Natural killer cell treated with Interleukin-12 subunit alpha and Interleukin-12 subunit beta and Interleukin-15 and Interleukin-18, amount 100 ng/mL, for 72 hours (primary cell): ENCODE measurements around the gene YPEL3. TPM values are rescaled to one million over a fixed set of nuclear protein-coding genes. Genes with fewer than 3 reads are reported as not detected.

ENCODE experiments used
- ATAC-seq, 2 donors: fragments of 150-1000 bp; cut with Tn5 transposase in 1 of 2; sonication (Bioruptor Pico), chemical (Tn5 transposase) in 1 of 2; 2 replicates each; pipeline ENCODE4 v1.10.0; 2021
- DNase-seq: peaks from one replicate; pipeline ENCODE4 v3.0.0; 2022; ENCODE audit warnings: low spot score
- H3K27ac Mint-ChIP-seq, 2 donors: 1 replicate in 1 of 2; 2 replicates in 1 of 2; pipeline ENCODE4 v1.8.0; 2022; ENCODE audit warnings: mixed read lengths in 2 of 2, mild to moderate bottlenecking in 1 of 2, moderate library complexity in 1 of 2
- H3K27me3 Mint-ChIP-seq, 2 donors: 1 replicate in 1 of 2; 2 replicates in 1 of 2; pipeline ENCODE4 v1.8.0; 2022; ENCODE audit warnings: mixed read lengths in 2 of 2
- H3K36me3 Mint-ChIP-seq: one replicate; pipeline ENCODE4 v1.8.0; 2022; ENCODE audit warnings: mixed read lengths
- H3K4me1 Mint-ChIP-seq, 2 donors: 1 replicate in 1 of 2; 2 replicates in 1 of 2; pipeline ENCODE4 v1.8.0; 2022; ENCODE audit warnings: low read depth in 2 of 2, mixed read lengths in 2 of 2, mild to moderate bottlenecking in 1 of 2
- H3K4me3 Mint-ChIP-seq: one replicate; pipeline ENCODE4 v1.8.0; 2022; ENCODE audit warnings: mixed read lengths
- H3K9me3 Mint-ChIP-seq: 2 replicates; pipeline ENCODE4 v1.8.0; 2022; ENCODE audit warnings: mixed read lengths
- total RNA-seq, 2 donors: library from RNA; stranded (reverse); gene quantifications; one replicate each; pipeline ENCODE4 v1.2.3, GENCODE V29; 2022

Gene YPEL3
- total RNA-seq, 2 donors from 2014 or later, result 21.1 to 25.8 TPM

DNA sequence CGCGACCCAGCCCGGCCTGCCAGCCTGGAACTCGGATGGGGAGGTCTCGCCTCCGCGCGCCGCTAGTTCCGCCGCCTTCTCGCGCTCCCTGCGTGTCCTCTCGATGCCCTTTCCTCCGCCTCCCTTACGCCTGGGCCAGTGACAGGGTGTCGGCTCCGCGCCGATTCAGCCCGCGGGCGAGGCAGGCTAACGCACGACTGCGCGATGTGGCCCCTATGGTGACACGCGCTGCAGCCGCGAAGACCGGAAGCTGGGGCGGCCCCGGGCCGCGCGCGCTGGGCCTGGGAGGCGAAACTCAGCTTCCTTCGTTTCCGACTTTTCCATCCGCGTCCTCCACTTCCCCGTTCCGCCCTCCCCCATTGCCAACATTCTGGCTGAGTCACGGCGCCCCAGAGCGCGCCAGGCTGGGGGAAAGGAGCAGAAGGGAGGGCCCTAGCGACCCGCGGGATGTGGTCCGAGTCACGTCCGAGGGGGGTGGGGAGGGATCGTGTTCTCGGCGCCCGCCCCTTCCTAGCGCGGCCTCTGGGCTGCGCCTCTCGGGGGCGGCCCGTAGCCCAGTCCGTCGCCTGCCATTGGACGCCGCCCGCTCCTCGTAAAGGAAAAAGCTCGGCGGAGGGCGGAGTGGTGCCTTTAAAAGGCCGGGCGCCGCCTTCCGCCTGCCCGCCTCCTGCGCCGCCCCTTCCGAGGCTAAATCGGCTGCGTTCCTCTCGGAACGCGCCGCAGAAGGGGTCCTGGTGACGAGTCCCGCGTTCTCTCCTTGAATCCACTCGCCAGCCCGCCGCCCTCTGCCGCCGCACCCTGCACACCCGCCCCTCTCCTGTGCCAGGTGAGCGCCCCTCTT, 30.7 kb downstream of the YPEL3 start, which contains the start of gene ALDOA:
TSS of gene ALDOA (plus strand) at position 659 of the 841 bp plus-strand sequence. CDS start 1,138 bp downstream, outside the sequence.
- H3K4me1 Mint-ChIP-seq, result peaks cover 25 to 35% of the 10 kb centered on the region in 2 donors
- peak within 1 kb of the TSS; percentile 98 for H3K27ac Mint-ChIP-seq
- DNase-seq (peak; percentile 99), ATAC-seq (peak; percentile 93 to 94)
- H3K36me3 Mint-ChIP-seq, result peaks cover 10% of the 10 kb centered on the region
- peak within 1 kb of the TSS; percentile 97 for H3K4me3 Mint-ChIP-seq
- H3K9me3 Mint-ChIP-seq, result no peaks in the 10 kb centered on the region
- no peaks in the 10 kb centered on the region for H3K27me3 Mint-ChIP-seq

DNA sequence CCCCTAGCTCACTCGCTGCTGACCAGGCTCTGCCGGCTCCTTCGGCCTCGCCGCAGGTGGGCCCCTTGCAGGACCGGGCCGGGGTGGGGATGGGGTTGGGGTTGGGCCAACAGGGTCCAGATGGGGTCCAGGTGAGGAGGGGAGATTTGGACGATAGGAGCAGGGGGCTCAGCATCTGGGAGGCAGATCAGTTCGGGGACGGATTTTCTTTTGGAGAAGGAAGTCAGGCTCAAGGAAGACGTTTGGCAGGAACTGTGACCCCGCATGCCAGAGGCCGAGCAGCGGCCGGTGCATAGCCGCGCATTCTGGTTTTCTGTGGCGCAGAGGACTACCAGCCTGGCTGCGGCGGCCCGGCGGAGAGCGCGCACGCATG, 31.3 kb downstream of the YPEL3 start:
- no peak for DNase-seq
- ATAC-seq, result no peak
- Mint-ChIP-seq H3K27me3 (no peaks in the 10 kb centered on the region), H3K9me3 (no peaks in the 10 kb centered on the region), H3K4me1 (peaks cover 25 to 31% of the 10 kb centered on the region in 2 donors), H3K27ac (peak overlapping the region; percentile 98), H3K36me3 (peaks cover 10% of the 10 kb centered on the region), H3K4me3 (peak overlapping the region; percentile 97)

DNA sequence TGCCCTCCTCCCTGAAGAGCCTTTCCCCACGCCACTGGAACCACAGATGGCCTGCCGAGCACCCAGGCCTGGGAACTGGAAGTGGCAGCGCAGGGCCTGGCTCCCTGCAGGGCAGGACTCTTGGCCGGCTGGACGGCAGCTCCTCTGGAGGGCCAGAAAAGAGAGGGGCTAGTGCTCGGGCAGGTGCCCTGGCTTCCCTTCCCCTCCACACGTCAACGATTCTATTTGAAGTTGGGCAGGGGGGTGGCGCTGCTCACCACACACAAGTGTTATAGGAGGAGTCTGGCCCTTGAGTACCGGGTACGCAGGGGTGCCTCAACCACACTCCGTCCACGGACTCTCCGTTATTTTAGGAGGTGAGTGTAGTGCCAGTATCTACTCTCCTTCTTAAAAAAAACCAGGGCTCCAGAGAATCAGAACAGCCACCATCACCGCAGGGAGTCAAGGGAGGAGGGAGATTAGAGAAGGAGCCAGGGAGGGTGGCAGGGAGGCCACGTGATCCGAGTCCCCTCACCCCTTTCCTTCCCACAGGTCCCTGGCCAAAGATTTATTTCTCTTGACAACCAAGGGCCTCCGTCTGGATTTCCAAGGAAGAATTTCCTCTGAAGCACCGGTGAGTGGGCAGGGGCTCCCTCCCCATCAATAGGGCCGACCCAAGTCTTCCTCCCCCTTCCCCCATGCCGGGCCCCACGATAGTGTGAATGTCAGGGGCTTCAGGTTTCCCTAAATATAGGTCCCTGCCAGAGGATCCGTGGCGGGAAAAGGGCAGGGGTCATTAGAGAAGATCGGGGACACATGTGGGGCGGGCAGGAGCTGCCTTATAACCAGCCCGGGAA, 31.9 kb downstream of the YPEL3 start:
- ATAC-seq, result peak in 1 of 2 donors; percentile 43
- Mint-ChIP-seq H3K4me1 (peaks cover 25 to 26% of the 10 kb centered on the region in 2 donors), H3K27me3 (no peaks in the 10 kb centered on the region), H3K36me3 (peaks cover 10% of the 10 kb centered on the region), H3K9me3 (no peaks in the 10 kb centered on the region), H3K4me3 (peak overlapping the region; percentile 97), H3K27ac (peak overlapping the region; percentile 98)
- DNase-seq, result peak; percentile 74

DNA sequence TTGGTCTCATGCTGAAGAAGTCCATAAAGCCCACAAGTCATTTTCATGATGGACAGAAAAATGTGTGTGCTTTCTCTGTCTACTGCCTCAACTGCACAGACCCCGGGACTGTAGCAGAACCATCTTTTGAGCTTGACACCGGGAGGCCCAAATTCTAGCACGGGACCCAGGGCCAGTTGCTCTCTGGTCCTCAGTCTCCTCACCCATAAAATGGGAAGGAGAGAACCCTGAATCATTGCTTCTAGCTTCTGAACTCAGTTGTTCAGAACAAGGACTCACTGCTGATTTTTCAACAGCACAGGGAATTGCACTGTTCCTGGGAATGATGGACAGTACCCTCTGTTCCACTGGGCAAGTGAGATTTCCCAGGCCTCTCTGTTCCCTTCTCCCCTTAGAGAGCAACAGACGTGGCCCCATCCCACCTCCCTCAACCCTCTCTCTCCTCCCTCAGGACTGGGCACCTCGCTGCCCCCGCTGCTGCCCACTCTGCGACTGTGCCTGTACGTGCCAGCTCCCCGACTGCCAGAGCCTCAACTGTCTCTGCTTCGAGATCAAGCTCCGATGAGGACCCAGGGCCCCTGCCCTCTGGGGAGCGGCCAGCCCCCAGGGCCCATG, 32.6 kb downstream of the YPEL3 start:
- Mint-ChIP-seq H3K36me3 (peaks cover 10% of the 10 kb centered on the region), H3K27me3 (no peaks in the 10 kb centered on the region), H3K9me3 (no peaks in the 10 kb centered on the region), H3K4me1 (peaks cover 25% of the 10 kb centered on the region in 2 donors), H3K4me3 (peak overlapping the region; percentile 97), H3K27ac (peak overlapping the region; percentile 98)
- DNase-seq, result no peak
- ATAC-seq, result no peak

DNA sequence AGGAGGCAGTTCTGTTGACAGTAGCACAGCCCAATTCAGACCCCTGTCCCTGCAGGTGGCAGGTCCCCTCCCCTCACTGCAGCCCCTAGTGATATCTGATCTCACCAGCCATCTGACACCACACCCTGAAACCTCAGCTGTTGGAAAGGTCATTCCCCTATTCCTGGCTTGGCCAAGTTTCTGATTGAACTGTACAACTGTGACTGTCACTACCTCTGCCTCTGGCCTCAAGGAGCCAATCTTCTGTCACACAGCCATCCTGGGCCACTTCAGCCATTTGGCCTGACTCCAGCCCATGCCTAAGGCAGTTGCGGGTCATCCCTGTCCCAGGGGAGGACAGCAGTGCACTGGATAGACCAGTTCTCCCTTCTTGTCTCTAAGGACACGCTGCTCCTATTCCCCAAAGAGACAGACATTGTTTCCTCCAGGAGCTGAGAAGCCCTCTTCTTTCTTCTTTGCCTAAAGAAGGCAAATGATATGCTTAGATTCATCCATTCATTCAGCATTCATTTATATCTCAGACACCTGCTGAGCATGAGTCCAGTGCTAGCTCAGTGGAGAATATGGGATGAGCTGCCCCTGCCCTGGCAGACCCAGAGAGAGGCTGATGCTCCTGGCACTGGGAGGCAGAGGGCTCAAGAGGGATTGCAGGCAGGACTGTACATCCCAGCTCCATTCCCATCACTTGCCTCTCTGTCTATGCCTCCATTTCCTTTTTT, 35.0 kb downstream of the YPEL3 start:
- Mint-ChIP-seq H3K4me3 (no peak overlapping the region), H3K36me3 (no peaks in the 10 kb centered on the region), H3K27ac (no peak overlapping the region), H3K27me3 (no peaks in the 10 kb centered on the region), H3K4me1 (peaks cover 10% of the 10 kb centered on the region in 2 donors), H3K9me3 (no peaks in the 10 kb centered on the region)
- no peak for ATAC-seq
- no peak for DNase-seq

DNA sequence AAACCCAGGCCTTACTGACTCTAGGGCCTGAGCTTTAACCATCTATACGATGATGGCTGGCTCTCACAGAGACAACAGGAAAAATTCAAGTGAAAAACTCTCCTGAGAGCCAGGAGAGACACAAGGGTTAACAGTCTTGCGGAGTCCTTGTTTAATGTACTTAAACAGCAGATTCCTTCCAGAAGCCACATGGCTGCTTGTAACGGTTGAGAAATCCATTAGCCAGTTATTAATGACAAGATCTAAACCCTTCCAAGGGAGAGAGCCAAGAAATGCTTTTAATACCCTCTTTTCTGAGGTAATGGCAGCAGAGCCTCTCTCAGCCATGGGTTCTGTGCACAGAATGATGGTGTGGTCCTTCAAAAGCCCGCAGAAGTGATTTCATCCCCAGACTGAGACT, 35.7 kb downstream of the YPEL3 start:
- Mint-ChIP-seq H3K36me3 (no peaks in the 10 kb centered on the region), H3K27ac (no peak overlapping the region), H3K4me3 (no peak overlapping the region), H3K4me1 (peaks cover 10% of the 10 kb centered on the region in 2 donors), H3K27me3 (no peaks in the 10 kb centered on the region), H3K9me3 (no peaks in the 10 kb centered on the region)
- ATAC-seq (no peak), DNase-seq (no peak)

DNA sequence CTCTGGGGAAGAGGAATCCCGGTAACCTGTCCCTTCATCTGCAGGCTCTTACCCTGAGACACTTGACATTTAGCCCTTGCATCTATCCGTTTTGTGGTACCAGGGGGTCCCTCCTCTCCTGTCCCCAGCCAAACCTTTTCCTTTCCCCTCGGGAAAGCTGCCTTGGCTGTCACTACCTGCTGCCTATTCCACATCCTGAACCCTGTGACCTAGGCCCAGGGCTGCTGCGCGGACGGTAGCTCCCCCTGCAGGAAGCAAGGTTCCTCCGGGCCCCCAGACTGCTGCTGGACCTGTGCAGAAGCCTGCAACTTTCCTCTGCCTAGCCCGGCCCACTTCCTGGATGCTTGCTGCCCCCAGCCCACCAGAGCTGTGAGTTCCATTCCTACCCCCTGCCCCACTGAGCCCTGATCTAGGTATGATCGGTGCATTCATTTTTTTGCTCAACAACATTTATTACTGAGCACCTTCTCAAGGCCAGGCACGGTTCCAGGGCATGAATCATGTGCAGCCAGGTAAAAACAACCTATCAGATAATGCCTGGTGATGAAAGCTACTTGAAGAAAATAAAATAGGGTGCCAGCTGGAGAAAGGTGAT, 41.0 kb downstream of the YPEL3 start:
- Mint-ChIP-seq H3K4me3 (peak overlapping the region; percentile 32), H3K4me1 (peaks cover 13 to 25% of the 10 kb centered on the region in 2 donors), H3K36me3 (no peaks in the 10 kb centered on the region), H3K27me3 (no peaks in the 10 kb centered on the region), H3K9me3 (no peaks in the 10 kb centered on the region), H3K27ac (peak overlapping the region in 1 of 2 donors; percentile 74)
- DNase-seq (no peak), ATAC-seq (peak; percentile 55 to 65)

DNA sequence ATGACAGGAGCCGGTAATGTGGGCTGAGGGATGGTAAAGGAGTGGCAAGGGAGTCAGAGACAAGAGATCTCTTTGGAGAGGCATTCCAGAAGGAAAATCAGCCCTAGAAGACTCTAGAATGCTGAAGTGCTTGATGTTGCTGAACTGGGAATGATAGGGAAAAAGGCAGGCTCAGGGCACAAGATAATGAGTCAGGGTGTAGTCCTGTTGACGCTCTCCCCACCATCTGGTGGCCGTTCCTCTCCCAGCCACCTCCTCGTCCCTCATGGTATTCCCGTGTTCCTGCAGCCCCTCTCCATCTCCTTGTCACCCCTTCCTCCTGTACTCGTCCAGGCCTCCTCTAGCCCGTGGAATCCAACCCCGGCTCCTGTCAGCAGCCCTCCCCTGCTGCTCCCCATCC, 41.6 kb downstream of the YPEL3 start:
- DNase-seq (no peak), ATAC-seq (no peak)
- H3K27ac Mint-ChIP-seq, result no peak overlapping the region
- no peaks in the 10 kb centered on the region for H3K9me3 Mint-ChIP-seq
- H3K4me3 Mint-ChIP-seq, result peak overlapping the region; percentile 32
- H3K27me3 Mint-ChIP-seq, result no peaks in the 10 kb centered on the region
- peaks cover 13 to 25% of the 10 kb centered on the region in 2 donors for H3K4me1 Mint-ChIP-seq
- H3K36me3 Mint-ChIP-seq, result no peaks in the 10 kb centered on the region

DNA sequence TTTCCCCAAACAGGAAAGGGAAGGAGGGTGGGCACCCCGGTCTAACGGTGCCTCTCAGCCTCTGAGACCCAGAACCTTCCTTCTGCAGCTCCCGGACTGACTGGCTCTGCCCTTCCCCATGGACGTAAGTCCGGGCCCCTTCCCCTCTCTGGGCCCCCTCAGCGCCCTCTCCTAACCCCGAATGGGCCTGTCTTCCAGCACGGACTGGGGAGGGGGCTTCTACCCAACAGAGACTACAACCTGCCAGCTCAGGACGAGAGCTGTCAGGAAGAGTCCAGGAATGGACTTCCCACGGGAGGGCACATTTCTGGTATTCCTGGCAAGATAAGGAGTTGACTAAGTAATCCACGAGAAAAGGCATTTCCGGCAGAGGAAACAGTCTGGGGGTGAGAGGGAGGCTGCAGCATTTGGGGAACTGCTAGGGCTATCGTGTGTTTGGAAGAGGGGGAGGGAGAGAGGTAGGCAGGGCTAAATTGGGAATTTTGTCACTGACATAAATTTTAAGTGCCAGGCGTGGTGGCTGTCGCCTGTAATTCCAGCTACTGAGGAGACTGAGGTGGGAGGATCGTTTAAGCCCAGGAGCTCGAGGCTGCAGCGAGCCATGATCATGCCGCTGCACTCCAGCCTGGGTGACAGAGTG, 42.5 kb downstream of the YPEL3 start:
- Mint-ChIP-seq H3K4me3 (peak overlapping the region; percentile 85), H3K27me3 (no peaks in the 10 kb centered on the region), H3K9me3 (no peaks in the 10 kb centered on the region), H3K27ac (peak overlapping the region; percentile 46 to 71), H3K36me3 (no peaks in the 10 kb centered on the region), H3K4me1 (peaks cover 13 to 25% of the 10 kb centered on the region in 2 donors)
- peak in 1 of 2 donors; percentile 3 for ATAC-seq
- no peak for DNase-seq

DNA sequence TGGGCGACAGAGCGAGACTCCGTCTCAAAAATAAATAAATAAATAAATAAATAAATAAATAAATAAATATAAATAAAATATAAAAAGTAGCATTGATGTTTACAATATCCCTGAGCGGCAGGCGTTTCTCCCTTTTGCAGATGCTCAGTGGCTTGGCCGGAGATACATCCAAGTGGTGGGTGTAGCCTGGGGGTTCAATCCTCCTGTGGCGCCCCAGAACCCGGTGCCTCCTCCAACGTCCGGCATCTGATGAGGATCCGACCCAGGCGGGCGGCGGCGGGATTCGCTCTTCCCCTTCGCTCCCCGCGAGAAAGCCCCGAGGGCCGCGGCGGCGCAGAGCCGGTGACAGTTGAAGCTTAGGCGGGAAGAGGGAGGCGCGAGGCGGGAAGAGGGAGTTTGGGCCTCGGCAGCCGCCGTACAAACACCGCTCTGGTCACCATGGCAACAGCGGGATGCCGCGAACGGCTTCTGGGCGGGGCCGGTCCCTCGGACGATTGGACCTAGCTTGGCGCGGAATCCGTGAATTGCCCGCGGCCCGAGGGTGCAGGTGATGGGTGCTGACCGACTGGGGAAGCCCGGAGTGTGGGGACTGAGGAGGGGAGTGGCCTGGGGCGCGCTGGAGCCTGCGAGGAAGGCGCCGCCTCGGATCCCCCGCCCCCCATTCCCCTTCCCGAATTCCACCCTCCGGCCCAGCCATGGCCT, 43.2 kb downstream of the YPEL3 start:
- no peaks in the 10 kb centered on the region for H3K36me3 Mint-ChIP-seq
- no peaks in the 10 kb centered on the region for H3K27me3 Mint-ChIP-seq
- H3K4me1 Mint-ChIP-seq, result peaks cover 13 to 25% of the 10 kb centered on the region in 2 donors
- peak; percentile 90 to 95 for ATAC-seq
- H3K27ac Mint-ChIP-seq, result peak overlapping the region; percentile 71 to 74
- peak; percentile 97 for DNase-seq
- H3K9me3 Mint-ChIP-seq, result no peaks in the 10 kb centered on the region
- peak overlapping the region; percentile 85 for H3K4me3 Mint-ChIP-seq

DNA sequence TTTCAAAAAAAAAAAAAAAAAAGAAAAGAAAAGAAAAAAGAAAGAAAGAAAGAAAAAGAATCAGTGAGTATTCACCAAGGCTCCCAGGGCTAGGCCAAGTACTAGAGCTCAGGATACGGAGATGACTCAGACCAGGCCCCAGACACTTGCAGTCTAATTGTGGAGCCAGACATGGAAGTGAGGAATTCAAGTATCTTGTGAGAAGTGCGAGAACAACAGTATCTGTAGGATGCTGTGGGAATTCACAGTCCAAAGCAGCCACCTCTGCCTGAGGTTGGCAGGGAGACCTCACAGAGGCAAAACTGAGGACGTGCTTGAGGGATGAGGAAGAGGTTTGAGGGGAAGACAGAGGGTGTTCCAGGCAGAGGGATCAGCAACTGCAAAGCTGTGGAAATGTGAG, 44.5 kb downstream of the YPEL3 start:
- Mint-ChIP-seq H3K9me3 (no peaks in the 10 kb centered on the region), H3K4me1 (peaks cover 13 to 25% of the 10 kb centered on the region in 2 donors), H3K27ac (peak overlapping the region; percentile 10 to 73), H3K27me3 (no peaks in the 10 kb centered on the region), H3K36me3 (no peaks in the 10 kb centered on the region), H3K4me3 (peak overlapping the region; percentile 88)
- no peak for ATAC-seq
- no peak for DNase-seq

DNA sequence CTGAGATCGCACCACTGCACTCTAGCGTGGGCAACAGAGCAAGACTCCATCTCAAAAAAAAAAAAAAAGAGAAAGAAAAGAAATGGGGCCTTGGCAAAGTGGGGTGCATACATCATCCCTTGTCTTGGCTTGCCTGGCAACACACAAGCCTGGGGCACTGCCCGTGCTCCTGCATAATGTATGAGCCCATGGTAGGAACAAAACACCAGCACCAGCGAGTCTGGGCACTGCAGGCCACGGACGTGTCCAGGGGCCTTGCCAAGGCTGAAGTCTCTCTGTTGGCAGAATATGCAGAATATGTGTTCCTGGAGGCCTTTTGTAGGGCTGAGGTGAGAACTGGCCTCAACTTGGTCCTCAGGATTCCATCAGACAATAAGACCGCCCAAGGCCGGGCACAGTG, 46.1 kb downstream of the YPEL3 start:
- H3K9me3 Mint-ChIP-seq, result no peaks in the 10 kb centered on the region
- DNase-seq, result no peak
- H3K4me1 Mint-ChIP-seq, result peaks cover 16 to 29% of the 10 kb centered on the region in 2 donors
- no peak for ATAC-seq
- H3K27ac Mint-ChIP-seq, result peak overlapping the region in 1 of 2 donors; percentile 12
- H3K36me3 Mint-ChIP-seq, result no peaks in the 10 kb centered on the region
- H3K27me3 Mint-ChIP-seq, result no peaks in the 10 kb centered on the region
- H3K4me3 Mint-ChIP-seq, result no peak overlapping the region
